ENCODE data around the gene TDG.

TDG gene

DNA sequence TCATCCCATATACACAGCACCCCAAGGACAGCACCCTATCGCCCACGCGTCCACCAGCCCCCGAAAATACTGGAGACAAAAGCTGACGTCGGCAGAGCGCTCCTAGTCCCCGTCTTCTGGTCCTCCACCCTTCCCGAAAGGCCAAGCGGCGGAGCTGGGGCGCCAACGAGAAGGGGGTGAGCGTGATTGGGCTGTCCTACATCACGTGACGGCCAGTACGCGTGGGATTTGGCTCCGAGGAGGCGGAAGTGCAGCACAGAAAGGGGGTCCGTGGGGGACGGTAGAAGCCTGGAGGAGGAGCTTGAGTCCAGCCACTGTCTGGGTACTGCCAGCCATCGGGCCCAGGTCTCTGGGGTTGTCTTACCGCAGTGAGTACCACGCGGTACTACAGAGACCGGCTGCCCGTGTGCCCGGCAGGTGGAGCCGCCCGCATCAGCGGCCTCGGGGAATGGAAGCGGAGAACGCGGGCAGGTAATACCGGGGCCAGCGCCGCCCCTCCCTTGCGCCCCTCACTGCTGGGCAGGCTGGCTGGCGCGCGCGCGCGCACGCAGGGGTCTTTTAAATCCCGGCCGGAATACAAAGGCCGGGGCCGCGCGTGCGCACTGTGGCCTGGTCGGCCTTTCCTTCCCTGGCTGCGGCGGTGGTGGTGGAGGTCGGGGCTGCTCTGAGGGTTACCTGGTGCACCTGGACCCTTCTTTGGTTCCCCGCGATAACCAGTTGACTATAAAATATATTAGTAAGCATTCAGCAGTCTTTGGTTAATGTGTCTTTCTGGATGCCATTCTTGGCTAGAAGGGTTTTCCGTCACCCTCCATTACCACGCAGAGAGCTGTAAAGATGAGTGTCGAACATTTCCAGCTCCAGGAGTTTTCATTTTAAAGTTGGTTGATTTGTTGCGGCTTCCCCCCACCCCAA, at the start of gene TDG:
TSS of gene TDG (plus strand) at position 283 of the 915 bp plus-strand sequence. CDS start at position 449, 166 bp downstream.
- DNase-seq (ENCODE audit: low read depth), result peak; percentile 98

DNA sequence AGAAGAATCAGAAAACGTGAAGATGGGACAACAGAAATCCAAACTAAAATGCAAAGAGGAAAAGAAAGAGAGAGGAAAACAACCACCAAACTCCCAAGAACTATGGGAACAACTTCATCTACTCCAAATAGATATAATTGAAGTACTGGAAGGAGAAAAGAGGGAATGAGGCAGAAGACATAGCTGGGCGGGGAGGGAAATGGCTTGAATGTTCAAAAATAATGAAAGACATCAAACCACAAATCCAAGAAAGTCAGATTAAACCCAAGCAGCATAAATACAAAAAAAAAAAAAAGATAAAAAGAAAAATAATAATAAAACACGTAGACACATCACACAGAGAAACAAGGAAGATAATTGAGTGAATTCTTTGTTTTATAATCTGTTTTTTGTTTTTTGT, 47.8 kb upstream of the TDG start:
- no peak for DNase-seq (ENCODE audit: low read depth)

DNA sequence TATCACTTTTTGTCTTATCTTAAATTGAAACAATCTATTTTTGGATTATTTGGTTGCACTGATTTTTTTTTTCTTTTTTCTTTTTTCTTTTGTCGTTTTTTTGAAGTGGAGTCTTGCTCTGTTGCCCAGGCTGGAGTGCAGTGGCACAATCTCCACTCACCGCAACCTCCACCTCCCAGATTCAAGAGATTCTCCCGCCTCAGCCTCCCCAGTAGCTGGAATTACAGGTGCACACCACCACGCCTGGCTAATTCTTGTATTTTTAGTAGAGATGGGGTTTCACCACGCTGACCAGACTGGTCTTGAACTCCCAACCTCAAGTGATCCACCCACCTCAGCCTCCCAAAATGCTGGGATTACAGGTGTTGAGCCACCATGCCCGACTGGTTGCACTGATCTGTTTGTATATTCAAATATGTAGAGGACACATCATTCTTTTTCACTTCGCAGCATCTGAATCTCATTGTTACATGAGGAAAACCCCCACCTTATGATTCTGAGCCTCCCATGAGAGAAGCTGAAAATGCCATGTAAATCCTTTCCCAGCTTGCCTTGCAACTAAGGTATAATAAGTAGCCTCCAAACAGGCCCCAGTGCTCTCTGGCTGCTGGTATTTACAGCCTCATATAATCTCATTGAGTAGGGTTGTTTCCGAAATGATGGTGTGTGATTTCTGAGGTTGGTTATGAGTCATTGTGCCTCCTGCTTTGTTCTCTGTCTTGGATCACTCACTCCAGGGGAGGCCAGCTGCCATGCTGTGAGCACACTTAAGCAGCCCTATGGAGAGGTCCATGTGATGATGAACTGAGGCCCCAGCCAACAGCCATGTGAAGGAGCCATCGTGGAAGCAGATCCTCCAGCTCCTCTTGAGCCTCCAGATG, 40.7 kb upstream of the TDG start:
- DNase-seq (ENCODE audit: low read depth), result peak; percentile 41

DNA sequence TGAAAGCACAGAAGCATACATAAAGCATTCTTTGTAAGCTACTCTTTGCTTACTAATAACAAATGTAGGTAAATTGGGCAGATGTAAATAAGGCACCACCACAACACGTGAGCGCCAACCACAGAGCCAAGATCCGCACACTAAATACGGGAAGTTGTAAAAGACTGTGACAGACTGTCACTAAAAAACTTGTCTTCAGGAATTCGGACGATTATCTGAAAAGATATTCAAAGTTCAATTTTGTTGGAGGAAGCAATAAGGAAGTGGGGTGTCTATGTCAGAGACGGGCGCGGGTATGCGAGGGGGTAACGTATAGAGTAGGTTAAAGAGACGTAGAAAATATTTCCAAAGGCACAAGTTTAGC, 37.0 kb upstream of the TDG start:
- no peak for DNase-seq (ENCODE audit: low read depth)

- DNase-seq (ENCODE audit: low read depth), result peak; percentile 90
Observed at GRCh38 chr12:103929046-103929783, 36.5 kb upstream of the TDG start.

DNA sequence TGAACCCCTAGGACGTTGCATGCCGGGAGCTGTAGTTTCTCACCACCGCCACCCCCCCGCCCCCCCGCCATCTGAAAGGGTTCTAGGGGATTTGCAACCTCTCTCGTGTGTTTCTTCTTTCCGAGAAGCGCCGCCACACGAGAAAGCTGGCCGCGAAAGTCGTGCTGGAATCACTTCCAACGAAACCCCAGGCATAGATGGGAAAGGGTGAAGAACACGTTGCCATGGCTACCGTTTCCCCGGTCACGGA, 36.0 kb upstream of the TDG start:
- no peak for DNase-seq (ENCODE audit: low read depth)

DNA sequence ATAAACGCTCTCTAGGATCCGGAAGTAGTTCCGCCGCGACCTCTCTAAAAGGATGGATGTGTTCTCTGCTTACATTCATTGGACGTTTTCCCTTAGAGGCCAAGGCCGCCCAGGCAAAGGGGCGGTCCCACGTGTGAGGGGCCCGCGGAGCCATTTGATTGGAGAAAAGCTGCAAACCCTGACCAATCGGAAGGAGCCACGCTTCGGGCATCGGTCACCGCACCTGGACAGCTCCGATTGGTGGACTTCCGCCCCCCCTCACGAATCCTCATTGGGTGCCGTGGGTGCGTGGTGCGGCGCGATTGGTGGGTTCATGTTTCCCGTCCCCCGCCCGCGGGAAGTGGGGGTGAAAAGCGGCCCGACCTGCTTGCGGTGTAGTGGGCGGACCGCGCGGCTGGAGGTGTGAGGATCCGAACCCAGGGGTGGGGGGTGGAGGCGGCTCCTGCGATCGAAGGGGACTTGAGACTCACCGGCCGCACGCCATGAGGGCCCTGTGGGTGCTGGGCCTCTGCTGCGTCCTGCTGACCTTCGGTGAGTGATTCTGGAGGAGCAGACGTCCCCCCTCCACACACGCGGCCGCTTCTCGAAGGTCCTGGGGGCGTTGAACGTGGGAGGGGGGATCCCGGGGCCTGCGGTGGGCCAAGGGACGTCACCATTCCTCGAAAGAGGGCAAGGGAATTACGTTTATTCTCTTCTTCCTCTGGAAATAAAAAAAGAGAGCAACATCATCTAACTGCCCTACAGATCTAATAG, 35.5 kb upstream of the TDG start, which contains the start of gene HSP90B1:
TSS of gene HSP90B1 (plus strand) at position 377 of the 753 bp plus-strand sequence. CDS start at position 483, 106 bp downstream.
- peak; percentile 100 for DNase-seq (ENCODE audit: low read depth)

DNA sequence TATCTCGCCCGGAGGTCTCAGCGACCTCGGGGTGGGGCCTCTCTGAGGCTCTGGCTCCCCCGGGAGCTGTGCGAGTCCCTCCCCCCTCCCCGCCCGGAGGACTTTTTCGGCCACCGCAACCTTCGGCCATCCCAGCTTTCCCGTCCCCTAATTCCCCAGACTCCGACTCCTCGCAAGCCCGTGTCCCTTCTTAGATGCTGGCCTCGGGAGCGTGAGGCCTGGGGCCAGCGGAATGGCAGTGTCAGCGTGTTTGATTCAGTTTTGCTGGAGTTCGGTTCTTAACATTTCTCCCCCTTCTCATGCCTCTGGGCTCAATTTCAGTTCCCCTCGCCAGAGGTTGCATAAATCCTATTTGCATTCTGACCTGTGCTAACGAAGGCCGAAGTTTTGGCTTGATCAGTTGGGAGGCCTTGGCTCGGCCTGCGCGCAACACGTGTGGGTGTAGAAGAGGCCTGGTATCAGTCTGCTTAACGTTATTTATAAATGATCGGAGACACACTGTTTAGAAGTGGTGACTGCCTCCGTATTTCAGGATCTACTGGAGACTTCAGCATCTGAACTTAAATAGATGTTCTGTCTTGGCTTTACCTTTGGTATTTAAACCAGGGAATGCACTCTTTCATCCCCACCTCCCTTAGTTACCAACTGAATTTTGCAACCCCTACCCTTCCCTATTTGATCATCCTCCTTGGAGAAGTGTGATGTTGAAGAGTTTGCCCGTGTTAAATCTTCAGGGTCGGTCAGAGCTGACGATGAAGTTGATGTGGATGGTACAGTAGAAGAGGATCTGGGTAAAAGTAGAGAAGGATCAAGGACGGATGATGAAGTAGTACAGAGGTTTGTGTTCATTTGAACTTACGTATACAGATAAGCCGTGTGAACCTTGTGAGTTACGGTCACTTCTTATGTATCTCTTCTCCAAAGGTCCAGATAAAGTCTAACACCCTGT, 34.6 kb upstream of the TDG start:
- DNase-seq (ENCODE audit: low read depth), result no peak

GRCh38 chr12:103933237-103933636, 32.4 kb upstream of the TDG start:
- DNase-seq (ENCODE audit: low read depth), result no peak

DNA sequence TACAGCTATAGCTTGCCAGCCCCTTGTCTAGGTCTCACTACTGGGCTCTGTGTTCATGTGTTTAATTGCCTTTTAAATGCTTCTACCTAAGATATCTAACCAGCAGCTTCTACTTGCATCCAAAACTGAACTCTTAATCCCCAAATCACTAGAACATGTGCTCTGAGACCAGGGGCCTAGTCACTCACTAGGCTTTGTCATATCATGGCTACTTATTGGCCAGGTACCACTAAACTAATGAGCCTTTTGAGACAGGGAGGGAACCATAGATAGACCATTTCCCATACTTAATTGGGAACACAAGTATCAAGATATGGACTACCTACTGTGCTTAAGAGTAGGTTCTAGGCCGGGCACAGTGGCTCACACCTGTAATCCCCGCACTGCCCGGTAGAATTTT, 29.0 kb upstream of the TDG start:
- no peak for DNase-seq (ENCODE audit: low read depth)

GRCh38 chr12:103944964-103945363, 20.7 kb upstream of the TDG start:
- DNase-seq (ENCODE audit: low read depth), result no peak

GRCh38 chr12:103947871-103948555, 17.7 kb upstream of the TDG start:
- no peak for DNase-seq (ENCODE audit: low read depth)

DNA sequence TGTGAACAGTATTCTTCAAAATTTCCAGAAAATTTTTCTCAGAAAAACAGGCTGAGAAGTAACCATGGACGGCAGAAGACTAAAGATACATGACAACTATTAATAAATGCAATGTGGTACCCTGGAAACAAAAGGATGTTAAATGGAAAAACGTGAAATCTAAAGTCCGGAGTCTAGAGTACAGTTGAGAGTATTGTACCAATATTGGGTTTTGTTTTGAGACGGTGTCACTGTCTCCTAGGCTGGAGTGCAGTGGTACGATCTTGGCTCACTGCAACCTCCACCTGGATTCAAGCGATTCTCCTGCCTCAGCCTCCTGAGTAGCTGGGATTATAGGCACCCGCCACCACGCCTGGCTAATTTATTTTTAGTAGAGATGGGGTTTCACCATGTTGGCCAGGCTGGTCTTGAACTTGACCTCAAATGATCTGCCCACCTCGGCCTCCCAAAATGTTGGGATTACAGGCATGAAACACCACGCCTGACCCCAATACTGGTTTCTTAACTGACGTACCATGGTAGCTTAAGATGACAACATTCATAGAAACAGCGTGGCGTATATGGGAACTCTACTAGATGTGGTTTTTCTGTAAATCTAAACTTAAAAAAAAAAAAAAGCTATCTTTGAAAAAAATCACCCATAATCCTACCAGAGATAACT, 16.8 kb upstream of the TDG start:
- DNase-seq (ENCODE audit: low read depth), result no peak

- DNase-seq (ENCODE audit: low read depth), result no peak
Observed at GRCh38 chr12:103952497-103952896, 13.2 kb upstream of the TDG start.

DNA sequence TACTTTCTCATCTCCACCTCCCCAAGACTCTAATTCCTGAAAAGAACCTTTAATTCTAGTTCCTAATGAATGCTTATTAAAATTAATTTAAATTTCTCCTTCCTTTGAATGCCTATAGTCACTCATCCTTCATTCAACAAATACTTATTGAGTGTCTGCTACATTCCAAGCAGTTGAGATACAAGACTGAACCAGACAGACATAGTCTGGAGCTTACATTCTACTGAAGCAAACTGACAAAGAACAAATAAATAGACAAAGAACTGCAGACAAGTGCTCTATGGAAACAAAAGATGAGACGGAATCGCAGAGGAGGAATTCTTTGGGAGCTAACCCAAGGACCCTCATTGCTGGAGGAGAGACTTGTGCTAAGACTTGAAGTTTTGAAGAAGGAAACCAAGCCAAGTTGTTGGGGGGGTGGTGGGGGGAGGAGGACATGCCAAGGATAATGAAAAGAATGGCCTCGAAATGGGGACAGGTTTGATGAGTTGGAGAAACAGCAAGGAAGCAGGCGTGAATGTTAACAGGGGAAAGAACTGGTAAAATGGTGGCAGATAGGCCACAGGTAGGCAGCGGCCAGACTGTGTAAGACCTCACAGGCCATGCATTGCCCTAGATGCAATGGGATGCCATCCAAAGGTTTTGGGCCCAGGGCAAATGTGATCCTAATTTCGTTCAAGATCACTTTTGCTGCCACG, 9.7 kb upstream of the TDG start:
- DNase-seq (ENCODE audit: low read depth), result no peak

DNA sequence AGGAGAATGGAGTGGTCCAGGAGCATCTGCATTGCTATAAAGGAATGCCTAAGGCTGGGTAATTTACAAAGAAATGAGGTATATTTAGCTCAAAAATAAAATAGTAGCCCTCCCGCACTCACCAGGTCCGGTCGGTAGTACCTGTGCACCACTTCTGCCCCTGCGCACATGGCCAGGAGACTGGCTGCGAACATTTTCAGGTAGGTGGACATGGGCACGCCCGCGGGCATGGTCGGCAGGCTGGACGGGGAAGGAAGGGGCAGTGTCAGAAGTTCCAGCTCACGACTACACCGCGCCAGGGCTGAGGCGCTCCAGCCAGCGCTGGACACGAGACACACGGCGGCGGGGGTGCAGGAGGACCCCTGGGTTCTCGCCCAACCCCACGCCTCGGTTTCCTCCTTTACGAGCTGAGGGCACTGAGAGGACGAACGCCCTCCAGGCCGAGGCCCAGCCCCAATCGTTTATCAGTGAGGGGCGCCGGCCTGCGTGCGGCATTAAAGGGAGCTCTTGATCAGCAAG, 9.1 kb upstream of the TDG start:
- DNase-seq (ENCODE audit: low read depth), result no peak

DNA sequence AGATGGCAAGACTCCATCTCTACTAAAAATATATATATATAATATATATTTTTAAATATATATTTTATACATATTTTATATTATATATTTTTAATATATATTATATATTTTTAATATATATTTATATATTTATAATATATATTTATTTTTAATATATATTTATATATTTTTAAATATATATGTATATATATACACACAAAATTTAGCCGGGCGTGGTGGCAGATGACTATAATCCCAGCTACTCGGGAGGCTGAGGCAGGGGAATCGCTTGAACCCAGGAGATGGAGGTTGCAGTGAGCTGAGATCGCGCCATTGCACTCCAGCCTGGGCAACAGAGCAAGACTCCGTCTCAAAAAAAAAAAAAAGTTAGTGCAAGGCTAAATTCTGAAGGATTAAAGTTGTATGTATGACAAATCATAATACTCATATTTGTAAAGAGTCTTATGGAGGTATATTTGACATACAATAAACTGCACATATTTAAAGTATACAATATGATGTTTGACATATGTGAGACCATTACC, 7.7 kb upstream of the TDG start:
- DNase-seq (ENCODE audit: low read depth), result no peak

DNA sequence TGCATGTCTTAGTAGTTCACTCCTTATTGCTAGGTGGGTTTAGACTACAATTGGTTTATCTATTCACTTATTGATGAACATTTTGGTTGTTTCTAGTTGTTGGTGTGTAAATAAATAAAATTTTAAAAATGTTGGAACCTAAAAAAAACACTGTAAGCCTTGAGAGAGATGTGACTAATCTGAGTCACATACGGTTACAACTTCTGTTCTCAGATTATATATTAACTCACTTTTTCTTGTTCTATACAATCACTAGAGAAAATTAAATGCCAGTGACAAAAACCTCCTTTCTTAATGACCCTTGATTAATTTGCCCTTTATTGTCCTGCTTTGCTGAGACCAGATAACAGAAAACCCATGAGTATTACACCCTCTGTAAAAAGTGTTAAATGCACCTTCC, 7.1 kb upstream of the TDG start:
- DNase-seq (ENCODE audit: low read depth), result no peak

Data from stromal cell of bone marrow (primary cell).